OCI-LY1 (cell line): ENCODE results near the gene EXPH5.

Source experiments
- CTCF ChIP-seq: fragments of 200-600 bp; sonication (generic), shearing (Covaris generic); IDR thresholded peaks from 2 replicates; pipeline ENCODE4 v1.5.1; 2017; ENCODE audit warnings: mild to moderate bottlenecking, antibody characterized with exemption, low read length, moderate library complexity, mixed read lengths
- EZH2 ChIP-seq: fragments of 200-600 bp; sonication (generic), shearing (Covaris generic); IDR thresholded peaks from 2 replicates; pipeline ENCODE4 v1.8.0; 2017; ENCODE audit warnings: borderline replicate concordance, mixed run types, mild to moderate bottlenecking, antibody characterized with exemption, low read length, moderate library complexity, mixed read lengths

DNA sequence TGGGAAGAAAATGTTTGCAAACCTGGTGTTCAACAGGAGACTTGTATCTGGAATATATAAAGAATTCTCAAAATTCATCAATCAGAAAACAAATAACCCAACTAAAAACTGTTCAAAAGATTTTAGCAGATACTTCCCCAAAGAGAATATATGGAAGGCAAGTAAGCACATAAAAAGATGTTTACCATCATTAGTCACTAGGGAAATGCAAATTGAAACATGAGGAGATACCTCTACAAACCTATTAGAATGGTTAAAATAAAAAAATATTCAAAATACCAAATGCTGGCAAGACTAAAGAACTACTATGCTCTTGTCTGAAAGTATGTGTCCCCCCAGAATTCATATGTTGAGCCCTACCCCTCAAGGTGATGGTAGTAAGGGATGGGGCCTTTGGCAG, 8.6 kb downstream of the EXPH5 start:
- TF ChIP-seq EZH2 (no peak), CTCF (no peak)
